HG03196 (cell line): ENCODE results near the gene MOSPD3.

Source experiments
- ATAC-seq: cut with Tn5 transposase; IDR thresholded peaks from one replicate; pipeline ENCODE4 v1.9.1; 2021; ENCODE audit not compliant: unreplicated experiment

The MOSPD3 gene

DNA sequence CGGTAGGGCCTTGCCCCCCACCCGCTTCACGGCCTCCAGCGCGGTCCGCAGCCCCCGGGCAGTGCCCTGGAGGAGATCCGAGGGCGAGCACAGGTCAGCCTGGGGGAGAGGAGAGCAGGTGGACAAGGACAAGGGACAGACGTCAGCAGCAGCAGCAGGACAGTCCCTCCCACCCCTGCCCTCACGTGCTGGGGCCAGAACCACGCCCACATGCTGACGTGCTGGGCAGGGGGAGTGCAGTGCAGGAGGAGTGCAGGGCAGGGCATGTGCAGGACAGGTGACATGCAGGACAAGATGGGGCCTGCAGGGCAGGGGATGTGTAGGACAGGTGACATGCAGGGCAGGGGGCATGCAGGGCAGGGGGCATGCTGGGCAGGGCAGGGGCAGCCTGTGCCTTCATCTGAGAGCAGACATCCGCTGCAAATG lies 37.1 kb upstream of the MOSPD3 start:
- no peak for ATAC-seq

DNA sequence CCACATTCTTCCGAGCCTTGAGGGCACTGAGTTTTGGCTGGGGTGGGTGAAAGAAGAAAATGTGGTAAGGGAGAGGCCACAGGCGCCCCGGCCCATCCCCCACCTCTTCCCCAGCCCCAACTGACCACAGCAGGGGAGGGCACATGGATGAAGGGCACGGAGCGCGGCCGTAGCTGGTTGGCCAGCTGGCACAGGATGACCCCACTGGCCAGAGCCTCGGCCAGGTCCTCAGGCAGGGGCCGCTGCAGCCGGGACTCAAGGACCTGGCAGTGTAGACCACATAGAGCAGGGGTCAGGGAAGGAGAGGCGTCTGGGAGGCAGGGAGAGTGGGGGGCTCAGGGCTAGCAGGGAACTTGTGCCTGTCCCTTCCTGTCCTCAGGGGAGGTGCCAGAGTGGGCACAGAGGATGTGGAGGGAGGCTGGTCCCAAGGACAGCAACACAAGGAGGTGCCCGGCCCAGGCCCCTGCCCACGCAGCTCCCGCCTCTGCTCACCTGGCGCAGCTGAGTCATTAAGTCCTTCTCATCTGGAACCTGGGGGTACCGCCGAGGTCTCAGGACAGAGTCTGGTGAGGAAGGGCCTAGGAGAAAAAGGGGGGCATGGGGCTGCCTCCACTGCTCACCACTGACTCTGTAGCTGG lies 36.5 kb upstream of the MOSPD3 start:
- no peak for ATAC-seq

DNA sequence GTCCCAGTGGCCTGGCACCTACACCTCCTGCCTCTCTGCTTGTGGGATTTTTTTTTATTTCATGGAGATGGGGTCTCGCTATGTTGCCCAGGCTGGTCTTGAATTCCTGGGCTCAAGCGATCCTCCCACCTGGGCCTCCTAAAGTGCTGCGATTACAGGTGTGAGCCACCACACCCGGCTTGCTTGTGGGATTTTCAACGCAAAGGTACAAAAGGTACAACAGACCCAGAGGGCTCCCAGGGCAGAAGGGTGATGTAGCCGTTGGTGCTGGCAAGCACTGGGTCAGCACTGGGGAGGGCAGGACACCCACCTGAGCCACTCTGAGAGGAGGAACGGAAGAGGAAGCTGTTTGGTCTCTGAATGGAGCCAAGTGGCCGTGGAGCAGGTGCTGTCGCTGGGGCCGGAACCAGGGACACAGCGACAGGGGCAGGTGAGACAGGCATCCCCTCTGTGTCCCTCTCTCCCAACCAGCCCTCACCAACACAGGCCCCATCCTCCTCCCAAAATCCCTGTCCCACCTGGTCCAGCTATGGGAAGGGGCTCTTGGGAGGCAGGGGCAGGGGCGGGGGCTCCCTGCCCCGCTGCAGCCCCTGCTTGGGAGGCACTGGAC lies 35.9 kb upstream of the MOSPD3 start:
- no peak for ATAC-seq

DNA sequence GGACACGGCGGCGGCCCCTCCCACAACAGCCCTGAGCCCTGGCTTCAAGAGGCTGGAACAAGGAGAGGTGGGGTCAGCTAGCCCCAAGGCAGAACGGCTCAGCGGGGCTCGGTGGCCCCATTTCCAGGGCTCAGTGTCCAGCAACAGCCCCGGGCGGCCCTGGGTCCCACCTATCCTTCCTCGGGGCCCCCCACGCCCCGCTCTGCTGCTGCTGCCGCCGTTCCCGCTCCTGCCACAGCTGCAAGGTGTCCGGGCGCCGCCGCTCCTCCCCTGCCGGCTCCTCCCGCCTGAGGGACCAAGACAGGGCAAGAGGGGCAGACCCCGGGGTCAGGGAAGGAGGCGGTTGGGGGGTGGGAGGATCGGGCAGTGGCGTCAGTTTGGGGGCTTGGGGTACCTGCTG lies 35.2 kb upstream of the MOSPD3 start:
- no peak for ATAC-seq

DNA sequence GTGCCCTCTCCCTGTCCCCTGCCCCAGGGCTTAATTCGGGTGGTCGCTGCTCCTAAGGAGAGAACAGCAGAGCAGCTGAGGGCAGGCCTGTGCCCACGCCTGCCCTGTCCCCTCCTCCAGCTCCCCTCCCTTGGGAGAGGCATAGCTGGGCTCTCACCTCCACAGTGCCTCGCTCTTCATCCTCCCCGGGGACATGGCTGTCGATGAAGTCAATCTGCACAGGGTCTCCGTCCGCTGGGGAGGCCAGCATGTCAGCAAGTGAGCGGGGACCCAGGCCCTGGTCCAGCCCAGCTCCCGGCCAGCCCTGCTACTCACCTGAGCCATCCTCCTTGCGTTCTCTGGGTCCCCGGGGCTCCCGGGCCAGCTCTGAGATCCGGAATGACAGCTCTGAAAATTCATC lies 34.8 kb upstream of the MOSPD3 start:
- ATAC-seq = no peak

DNA sequence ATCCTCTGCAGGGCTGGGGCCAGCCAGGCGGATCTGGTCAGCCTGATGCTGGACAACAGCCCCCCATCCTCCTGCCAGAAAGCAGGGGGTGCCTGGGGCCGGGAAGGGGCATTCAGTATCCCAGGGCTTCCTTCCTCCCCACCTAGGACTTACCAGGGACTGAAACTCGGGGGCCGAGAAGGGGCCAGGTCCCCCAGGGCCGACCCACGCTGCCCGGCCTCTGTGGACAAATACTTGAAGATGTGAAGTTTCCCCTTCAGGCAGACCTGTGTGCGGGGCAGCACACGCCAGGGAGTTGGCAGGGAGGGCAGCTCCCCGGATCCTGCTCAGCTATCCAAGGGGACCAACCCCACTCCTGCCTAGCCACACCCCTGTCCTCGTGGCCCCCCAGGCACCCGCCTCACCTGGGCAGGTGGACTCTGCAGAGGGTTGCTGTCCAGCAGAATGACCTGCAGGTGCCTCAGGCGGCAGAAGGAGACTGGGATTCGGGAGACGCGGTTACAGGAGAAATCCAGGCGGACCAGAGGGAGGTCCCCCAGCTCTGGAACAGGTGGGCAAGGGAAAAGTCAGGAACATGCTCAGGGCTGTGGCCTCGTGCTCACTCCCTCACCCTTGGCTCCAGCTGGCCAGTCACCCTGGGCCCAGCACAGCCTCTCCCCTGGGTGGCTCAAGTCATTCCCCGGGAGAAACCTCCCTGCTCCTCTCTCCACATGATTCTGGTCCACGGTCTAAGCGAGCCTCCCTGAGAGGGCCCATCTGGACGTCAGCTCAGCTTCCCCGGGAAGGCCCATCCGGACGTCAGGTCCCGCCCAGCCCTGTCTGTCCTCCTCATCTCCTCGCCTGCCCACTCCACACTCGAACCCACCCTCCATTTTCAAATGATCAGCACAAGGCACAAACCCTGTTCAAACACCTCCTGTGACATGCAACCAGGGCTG lies 33.8 kb upstream of the MOSPD3 start:
- ATAC-seq = no peak

DNA sequence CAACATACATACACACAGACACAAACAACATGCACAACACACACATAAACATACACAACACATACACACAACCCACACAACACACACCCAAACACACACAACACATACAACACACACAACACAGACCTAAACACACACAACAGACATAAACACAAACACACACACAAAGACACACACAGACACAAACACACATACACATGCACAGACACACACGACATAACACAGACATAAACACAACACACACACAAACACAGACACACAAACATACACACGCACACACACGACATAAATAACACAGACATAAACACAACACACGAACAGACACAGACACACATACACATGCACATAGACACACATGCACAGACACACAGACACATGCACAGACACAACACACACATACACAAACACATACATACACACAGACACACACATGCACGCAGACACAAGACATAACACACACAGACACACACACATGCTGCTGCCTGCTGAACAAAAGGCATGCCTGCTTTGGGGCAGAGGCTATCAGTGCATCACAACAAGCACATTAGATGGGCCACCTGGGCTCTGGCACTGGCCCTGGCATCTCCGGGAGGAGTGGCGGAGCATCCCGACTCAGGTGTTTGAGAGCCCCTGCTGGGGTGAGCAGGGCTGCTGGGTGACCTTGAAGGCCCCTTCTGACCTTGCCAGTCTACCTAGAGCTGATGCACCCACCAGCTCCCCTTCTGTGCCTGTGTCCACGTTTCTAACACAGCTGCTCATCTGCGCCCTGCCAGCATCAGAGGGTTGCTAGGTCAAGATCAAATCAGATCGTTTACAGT lies 31.7 kb upstream of the MOSPD3 start:
- ATAC-seq = no peak

DNA sequence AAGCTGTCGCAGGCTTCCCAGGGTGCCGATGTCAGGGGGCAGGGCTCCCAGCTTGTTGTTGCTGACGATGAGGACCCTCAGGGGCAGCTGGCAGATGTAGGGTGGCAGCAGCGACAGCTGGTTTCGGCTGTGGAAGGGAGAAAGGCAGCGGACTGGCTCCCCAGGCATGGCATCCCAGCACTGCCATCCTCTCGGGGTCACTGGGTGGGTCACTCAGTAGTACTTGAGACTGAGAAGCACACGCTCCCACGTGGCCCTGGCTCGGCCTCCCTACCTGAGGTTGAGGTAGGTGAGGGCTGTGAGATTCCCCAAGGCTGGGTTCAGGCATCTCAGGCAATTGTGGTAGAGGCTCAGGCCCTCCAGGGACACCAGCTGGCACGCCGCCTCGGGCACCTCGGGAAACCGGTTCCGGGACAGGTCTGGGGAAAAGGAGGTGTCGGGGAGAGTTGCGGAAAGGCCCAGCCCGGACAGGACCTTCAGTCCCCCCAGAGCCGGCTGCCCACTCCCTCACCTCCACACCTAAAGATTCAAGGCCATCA lies 30.2 kb upstream of the MOSPD3 start:
- ATAC-seq = no peak

DNA sequence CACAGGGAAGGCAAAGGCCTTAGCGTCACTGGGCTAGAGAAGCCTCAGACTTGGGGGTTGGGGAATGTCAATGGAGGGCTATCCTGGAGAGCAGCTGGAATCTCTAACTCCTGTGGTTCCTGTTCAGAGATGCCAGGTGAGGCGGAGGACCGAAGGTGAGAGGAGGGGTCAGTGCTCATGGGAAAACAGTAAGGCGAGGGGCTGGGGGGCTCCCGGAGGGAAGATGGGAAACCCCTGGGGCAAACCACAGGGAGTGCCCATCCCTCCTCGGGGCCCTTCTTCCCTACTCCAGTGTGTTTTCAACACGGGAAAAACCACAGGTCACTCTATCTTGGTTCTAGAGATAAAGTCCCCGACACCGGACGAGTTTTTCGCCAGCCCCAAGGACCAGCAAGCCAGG lies 29.7 kb upstream of the MOSPD3 start:
- ATAC-seq = no peak

DNA sequence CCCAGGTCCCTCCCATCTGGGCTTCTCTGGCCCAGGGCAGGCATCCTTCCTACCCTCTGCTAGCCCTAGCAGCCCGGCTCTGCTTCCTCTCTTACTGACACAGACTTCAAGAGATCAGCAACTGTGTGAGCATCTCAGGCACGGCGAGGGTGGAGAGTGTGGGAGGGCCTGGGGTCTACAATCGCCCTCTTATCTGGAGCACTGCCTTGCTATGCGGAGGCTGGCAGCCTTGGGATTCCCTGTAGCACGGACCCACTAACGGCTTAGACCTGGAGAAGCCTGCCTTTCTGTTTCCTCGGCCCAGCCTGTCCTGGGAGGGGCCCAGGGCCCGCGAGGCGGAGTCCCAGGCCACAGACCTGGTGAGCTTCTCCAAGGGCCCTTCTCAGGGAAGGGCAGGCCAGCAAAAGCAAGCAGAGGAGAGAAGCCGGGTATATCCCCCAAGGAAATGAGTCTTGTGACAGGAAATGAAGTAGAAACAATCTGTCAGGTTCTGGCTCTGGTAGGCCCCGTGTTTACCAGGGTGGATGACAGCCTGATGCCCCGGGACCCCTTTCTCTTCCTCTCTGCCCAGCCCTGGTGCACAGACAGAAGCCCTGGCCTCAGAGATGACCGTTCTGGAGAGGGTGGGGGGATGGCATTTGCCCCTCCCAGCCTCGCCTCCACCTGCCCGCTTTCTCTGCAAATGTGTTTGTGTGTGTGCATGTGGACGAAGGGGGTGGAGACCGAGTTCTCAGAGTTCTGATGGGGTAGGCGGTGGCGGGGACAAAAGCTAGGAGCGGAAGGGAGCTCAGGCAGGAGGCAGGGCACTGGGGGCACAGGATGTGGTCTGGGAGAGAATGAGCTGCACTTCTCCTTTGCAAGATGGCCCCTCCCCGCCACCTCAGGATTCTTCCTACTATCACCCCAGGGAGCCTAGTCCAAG lies 28.9 kb upstream of the MOSPD3 start:
- ATAC-seq = no peak

DNA sequence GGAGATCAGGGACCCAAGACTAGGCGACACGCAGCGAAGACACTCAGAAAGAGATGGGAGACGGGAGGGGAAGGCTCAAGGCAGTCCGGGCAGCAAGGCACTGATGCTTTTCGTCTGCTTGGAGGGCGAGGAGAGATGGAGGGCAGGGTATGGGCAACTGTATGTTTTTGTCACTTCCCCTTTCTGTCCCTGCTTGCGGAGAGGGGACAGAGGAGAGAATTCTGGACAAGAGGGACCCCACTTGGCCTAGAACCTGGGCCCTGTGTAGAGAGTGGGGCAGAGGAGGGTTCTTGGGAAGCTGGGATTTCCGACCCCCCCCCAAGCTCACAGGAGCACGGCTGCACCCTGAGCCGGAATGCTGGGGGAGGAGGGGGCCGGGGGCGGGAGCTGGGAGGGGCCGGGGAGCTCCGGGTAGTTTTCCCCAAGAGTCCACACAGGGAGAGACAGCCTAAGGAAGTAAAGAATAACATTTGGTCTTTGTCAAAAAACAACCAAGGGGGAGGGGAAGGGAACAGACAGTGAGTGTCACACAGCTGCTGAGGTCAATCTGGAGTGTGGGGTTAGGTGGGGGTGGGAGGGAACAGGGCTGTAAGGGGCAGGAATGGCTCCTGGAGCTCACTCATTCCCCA lies 28.2 kb upstream of the MOSPD3 start:
- no peak for ATAC-seq

DNA sequence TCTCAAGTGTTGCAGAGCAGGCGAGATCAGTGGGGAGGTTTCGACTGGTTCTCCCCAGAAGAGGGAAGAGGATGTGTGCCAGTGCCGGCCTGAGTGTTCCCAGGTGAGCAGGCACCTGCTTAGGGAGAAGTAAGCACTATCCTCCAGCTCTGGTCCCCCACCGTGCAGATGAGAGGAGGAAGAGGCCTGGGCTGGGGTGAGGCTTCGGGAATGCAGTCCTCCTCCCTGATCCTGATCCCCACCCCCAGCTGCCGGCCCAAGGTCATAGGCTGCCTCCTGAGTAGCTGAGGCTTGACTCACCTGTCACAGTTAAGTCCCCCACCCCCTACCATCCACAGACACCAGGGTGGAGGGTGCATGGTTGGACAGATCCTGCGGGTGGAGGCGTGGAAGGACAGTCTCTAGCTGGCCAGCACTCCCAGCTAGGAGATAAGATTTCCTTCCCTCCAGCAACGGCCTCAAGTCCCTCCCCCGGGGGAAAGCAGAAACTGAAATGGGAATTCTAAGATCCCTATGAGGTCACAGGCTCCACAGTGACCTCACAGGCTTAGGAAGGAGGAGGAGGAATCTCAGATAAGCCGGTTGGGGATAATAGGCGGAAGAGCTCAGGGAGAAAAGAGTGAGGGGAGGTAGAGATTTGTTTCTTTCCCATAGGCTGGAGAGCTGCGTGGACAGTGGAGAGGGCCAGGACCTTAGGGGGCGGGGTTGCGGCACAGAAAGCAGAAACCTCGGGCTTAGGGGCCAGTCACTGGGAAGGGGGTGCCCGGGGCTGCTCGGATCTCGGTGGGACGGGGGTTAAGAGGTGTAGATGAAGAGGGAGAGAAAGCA lies 27.4 kb upstream of the MOSPD3 start:
- no peak for ATAC-seq

DNA sequence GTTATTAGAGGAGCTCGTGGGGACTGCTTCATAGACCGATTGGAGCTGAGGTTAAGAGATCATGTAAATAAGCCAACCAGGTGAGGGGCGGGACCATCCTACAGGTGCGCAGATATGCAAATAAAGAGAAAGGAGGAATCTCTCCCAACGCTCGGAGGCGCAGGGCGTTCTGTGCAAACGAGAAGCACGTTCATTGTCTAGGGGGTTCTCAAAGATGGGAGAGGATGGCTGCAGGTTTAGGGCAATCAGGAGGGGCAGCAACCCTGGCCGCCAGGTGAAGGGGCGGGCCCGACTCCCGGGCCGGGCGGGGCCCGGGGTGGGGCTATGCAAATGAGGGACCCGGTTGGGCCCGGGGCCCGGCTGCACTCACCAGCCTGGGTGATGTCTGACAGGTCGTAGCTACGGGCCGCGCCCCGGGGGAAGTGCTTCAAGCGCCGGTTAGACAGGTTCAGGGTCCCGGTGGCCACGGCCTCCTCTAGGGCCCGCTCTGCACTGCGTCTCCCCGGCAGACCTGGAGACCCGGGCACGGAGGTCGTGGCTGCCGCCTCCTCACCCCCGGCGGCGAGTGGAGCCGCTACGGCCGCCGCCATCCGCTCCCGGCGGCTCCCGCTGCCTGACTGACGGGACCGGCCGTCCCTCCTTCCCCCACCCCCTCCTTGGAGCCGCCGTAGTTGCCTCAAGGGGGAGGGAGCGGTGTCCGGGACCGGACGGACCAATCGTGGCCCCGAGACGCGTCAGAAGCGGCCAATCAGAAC lies 26.7 kb upstream of the MOSPD3 start, which contains the start of gene LRCH4:
Gene LRCH4 (minus strand): TSS at position 619 of the 755 bp plus-strand sequence. CDS start 29 bp downstream, at position 590.
- peak; percentile 24 for ATAC-seq

DNA sequence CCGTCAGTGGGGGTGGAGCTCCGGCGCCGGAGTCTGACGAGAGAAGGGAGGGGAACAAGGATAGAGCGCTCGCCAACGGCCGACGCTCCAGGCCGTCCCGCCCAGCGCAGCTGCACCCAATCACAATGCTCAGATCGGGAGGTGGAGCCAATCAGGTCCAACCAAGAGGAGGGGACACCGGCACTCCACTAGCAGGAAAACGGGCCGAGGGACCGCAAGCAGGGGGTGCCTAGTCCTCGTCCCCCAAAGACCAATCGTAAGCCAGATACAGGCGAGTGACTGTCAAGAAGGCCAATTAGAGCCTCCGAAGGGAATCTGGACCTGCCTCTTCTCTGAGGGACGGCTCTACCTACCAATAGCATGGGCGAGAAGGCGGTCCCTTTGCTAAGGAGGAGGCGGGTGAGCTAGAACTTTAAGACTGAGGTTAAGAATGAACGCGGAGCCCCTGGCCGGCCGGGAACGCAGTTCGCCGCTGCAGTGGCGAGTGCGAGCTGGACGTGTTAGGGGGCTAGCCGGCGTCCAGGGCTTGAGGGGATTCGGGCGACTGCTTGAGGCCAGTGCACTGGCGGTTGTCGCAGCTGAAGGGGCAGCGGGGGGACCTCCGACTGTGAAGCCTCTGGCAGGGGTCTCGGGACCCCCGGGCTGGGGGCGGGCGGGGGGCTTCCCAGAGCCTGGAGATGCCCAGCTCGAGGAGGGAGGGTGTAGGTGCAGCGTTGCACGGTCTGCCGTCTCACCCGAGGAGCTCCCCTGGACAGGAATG lies 25.9 kb upstream of the MOSPD3 start, which contains the start of gene FBXO24:
Gene FBXO24 (plus strand): TSS at position 63 of the 760 bp plus-strand sequence. CDS start 298 bp downstream, at position 361.
- peak; percentile 84 for ATAC-seq

DNA sequence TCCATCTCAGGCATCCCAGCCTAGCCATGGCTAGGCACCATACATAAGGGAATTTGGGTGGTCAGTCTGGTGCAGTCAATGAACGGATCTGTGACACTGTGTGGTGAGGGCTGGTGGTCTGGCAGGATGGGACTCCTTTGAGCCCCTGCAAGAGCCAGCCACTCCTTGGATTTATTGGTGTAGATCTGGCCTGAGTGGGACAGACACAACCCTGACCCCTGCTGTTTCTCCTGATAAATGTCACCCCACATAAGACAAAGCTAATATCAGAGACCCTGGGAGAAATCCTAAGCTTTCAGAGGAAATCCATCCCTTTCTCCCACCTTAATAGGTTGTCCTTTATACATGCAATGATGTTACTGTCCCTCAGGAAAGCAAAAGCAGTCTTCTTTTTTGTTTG lies 23.9 kb upstream of the MOSPD3 start:
- ATAC-seq = no peak

DNA sequence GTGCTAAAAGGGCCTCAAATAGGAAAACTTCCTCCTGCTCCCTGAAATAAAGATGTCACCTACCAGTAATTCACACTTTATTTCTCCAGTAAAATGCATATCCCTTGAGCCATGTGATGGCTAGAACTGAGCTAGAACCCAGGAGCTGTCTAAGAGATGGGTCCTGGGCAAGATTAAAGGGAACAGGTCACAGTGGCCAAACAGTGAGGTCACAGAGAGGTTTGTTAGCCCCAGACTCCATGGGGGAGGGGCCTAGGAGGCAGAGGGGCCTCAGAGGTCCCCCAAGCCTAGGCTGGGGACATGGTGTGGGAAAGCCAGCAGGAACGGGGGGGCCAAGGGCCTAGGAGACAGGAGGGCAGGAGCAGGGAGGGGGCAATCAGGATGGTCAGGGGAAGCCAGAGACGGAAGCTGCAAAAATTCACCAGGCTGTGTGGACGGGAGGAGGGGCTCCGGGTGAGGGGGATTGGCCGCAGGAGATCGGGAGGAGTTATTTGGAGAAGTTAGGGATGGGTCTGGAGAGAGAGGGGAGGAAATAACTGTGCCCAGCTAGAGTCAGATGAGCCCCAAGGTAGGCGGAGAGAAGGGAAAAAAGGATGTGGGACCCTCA lies 22.9 kb upstream of the MOSPD3 start:
- ATAC-seq = no peak
